NCI-H2227 (cell line): Measurements from ENCODE around the gene TEX101.

Source experiments
- DNase-seq: peaks from one replicate; lab custom pipeline; 2025; ENCODE audit not compliant: unreplicated experiment; lab: John Stamatoyannopoulos, UW

Gene TEX101

DNA sequence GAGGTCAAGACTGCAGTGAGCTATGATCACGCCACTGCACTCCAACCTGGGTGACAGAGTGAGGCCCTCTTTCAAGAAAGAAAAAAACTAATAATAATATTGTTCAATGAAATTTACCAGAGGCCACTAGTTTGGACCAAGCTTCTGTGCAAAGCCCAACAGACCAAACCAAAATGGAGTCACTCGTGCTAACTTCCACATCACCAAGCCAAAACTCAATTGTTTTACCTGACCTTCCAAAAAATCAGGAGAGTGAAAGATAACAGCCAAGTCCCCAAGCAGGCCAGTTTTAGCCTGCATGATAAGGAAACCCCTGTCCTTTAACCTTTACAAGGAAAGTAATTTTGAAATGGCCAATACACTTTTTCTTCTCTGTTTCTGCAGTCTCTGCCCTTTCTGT lies 30.7 kb downstream of the TEX101 start:
- no peak for DNase-seq

DNA sequence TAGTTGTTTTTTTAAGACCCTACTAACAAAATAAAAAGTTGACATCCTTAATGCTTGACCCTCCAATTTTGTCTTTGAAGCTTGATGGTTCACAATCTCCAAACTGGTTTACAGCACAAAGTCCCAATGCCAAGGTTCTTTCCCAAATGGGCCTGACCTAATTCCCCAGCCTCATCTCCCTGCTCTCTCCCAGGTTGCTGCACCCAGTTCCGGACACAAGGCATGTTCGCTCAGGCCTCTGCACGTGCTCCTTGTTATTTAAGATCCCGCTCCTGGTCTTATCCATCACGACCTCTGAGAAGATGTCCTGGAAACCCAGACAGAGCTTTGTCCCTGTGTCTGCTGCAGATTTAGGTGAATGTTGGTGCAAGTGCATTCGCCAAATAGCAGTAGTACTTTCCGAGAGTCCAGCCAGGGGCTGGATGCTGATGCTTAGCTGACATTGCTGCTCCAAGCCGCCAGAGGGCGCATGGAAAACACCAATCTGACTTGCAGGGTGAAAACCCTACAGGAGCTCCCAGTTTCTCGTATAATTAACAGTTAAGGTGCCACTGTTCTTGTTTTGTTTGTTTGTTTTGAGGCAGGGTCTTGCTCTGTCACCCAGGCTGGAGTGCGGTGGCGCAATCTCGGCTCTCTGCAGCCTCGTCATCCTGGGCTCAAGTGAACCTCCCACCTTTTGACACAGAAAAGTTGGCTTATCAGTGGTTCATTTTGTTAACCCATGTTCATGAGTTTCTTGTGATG lies 32.2 kb downstream of the TEX101 start:
- DNase-seq = peak; percentile 65

DNA sequence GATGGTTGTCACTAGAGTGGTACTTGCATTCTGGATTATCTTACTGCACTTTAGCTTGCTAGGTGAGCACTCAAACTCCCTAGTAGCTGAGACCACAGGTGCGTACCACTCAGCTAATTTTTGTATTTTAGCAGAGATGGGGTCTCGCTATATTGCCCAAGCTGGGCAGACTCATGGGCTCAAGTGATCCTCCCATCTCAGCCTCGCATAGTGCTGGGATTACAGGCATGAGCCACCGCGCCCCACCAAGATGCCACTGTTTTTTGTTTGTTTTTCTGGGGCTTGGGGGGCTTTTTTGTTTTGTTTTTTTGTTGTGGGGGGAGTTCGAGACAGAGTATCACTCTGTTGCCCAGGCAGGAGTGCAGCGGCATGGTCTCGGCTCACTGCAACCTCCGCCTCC lies 33.0 kb downstream of the TEX101 start:
- DNase-seq = no peak

DNA sequence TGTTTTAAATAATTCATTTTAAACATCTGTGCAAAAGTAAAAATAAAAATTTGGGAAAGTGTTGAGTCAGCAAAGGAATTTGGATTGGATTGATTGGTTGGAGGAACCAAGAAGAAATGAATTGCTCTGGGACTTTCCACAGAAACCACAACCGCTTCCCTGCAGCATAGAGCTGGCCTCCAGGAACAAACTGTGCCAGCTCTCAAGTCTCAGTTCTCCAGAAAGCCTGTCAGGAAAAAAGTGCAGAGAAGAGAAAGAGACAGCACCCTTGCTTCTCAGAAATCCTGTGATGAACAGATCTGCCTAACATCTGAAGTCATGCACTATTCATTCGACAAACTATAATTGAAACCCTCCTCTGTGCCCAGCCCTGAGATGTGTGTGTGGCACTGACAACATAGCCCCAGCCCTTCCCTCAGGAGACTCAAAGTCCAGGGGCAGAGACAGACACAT lies 35.9 kb downstream of the TEX101 start:
- no peak for DNase-seq

DNA sequence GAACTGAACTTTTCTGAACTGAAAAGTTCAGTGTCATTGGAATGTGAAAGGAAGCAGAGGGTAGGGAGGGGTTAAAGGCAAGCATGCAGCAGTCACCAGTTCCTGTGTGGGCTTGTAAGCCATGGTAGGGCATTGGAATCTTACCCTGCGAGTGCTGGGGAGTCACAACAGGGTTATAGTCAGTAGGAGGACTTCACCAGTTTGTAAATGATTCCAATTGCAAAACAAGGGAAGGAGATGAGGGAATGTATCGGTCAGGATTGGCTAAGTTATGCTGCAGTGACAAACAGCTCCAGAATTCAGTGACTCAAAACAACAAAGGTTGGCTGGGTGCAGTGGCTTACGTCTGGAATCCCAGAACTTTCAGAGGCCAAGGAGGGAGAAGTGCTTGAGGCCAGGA lies 37.9 kb downstream of the TEX101 start:
- DNase-seq = no peak

DNA sequence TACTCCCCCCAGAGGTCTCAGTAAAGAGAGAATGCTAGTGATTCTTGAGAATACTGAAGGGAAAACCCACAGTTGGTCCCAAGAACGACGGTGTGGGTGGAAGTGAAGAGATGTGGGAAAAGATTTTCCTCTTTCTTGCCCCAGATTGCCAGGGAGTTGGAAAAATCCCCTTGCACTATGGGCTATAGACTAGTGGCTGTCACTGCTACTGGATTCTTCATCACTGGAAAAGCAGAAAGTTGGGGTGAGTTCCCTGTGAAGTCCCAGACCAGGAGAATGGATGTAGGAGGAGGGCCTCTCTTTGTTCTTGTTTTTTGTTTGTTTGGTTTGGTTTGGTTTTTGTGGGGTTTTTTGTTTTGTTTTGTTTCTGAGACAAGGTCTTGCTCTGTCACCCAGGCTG lies 39.3 kb downstream of the TEX101 start:
- DNase-seq = no peak

DNA sequence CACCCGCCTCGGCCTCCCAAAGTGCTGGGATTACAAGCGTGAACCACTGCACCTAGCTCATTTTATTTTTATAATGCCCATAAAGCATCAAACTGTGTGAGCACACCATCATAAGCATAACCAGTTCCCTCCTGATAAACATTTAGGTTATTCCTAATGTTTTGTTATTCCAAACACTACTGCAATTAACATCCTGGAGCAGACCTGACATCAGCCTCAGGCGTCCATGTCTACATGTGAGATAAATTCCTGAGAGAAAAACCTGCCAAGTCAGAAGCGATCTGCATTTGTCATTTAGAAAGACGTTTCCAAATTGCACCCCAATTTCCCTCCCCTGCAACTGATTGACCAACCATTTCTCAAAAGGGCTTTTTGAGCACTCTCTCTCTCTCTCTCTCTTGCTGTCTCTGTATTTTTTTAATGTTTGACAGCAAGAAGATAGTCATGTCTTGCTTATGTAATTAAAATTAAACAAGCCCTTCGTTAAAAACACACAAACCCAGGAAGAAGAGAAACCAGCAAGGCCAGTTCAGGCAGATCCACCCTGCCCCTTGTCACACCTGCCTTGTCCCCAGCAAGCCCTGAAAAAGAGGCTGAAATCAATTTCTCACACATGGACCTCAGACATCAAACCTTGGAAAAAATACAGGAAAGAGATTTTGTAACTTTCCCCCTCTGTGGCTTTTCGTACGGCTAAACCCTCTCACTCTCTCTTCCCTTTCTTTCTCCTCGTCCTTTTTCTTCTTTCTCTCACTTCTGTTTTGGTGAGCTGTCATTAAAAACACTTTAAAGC lies 40.8 kb downstream of the TEX101 start:
- no peak for DNase-seq

DNA sequence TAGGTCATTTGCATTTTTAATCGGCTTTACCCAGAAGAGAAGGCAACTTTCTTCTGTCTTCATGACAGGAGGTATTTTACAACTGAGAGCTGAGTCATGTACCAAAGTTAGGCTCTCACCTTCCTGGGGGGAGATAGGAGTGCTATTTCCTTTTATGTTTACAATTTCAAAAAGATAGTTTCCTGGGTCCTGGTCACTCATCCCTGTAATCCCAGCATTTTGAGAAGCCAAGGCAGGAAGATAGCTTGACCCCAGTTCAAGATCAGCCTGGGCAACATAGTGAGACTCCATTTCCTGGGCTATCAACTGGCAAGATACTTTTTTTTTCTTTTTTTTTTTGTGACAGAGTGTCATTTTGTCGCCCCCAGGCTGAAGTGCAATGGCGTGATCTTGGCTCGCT lies 43.1 kb downstream of the TEX101 start:
- no peak for DNase-seq

DNA sequence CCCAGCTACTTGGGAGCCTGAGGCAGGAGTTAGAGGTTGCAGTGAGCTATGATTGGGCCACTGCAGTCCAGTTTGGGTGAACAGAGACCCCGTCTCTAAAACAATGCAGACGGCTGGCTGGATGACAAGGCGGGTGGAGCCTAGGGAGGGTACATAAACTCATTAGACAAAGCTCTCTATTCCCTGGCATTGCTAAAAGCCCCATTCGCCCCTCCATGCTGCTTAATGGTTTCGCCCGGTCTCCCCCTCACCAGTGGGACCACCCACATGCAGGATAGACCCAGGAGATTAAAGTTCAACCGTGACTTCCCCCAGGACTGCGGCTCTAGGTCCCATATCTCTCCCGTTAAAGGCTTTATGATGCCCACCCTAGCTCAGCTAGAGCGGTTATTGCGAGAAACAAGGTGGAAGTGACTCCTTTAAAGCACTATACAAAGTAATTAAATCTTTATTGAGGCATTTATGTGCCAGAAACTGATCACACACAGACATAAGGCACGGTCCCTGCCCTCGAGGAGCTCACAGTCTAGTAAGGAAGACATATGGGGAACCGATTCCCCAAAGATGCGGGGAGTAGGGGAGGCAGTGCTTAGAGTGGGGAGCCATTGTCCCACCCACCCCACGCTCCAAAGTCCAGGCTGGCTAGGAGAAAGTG lies 45.8 kb downstream of the TEX101 start:
- DNase-seq = no peak

DNA sequence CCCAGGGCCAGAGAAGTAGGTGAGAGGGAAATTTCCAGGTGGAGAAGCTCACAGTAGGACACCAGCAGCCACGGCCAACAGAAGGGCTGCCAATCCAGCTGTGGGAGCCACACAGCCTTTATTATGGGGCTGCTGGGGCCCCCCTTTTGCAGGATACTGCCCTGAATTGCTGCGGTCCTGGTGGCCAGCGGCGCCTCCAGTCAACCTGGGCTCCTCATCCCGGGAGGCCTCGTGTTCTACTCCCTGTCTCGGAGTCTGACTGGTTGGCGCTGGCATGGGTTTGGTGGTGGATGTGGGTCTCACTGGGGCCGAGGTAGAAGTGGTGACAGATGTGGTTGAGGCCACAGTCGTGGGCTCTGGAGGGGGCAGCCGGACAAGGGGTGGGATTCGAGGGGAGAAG lies 46.6 kb downstream of the TEX101 start:
- no peak for DNase-seq

DNA sequence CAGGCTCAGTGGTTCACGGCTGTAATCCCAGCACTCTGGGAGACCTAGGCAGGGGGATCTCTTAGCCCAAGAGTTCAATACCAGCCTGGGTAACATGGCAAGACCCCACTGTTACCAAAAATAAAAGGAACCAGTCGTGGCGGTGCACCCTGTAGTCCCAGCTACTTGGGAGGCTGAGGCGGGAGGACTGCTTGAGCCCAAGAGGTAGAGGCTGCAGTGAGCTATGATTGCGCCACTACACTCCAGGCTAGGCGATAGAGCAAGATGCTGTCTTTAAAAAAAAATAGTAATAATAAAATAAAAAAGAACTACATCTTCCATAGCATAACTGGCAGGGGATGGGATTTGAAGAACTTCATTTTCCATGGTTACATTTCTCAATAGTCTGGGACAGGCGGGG lies 47.7 kb downstream of the TEX101 start:
- no peak for DNase-seq

DNA sequence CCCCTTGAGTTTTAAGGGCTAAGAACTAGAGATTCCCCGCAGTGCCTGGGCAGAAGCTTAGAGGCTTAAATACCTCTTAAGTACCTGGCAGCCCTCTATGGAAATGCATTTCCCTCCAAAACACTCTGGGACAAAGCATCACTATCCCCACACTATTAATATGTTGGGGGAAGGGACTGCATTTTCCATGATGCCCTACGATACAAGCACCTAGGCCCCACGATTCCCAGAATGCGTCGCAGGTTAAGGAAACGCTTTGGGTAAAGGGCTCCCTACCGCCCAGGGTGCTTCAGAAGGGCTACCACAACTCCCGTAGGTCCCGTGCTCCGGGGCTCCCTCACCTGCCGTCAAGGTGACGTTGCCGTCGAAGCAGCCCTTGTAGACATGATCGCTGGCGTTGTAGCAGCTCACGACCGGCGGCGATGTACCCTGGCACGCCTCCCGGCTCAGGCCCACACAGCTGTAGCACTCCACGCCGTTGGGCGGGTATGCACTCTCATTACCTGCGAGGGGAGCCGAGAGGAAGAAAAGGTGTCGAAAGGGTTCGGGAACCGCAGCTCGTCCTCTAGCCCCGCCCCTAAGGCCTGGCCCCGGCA lies 48.2 kb downstream of the TEX101 start:
- DNase-seq = no peak

DNA sequence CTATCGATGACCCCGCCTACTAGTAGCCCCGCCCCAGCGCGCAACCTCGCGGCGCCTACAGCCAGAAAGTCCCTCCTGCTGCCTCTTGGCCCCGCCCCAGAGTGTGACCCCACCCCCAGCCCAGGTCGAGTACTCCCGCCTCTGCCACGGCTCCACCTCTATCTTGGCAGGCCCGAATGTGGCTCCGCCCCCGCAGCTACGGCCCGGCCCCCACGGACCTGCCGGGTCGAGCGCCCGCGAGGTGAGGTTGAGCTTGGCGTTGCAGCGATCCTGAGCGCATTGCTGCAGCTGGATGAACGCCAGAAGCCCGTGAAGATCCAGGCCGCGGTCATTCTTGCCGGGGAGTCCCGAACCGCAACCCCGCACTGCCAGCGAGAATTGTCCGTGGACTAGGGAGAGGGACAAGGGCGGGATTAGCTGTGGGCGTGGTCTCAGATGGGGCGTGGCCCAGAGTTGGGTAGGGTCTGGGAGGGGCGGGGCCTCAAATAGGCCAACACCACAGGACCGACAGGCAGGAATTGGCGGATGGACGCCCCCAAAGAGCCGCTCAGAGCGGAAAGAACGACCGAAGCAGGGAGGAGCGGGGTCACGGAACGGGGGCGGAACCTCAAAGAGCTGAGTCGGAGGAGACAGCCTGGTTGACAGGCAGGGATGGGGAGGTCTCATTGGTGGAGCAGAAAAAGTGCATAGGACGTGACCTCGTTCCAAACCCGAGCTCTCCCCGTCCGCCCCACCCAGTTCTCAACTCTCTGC lies 48.9 kb downstream of the TEX101 start:
- DNase-seq = peak; percentile 94

DNA sequence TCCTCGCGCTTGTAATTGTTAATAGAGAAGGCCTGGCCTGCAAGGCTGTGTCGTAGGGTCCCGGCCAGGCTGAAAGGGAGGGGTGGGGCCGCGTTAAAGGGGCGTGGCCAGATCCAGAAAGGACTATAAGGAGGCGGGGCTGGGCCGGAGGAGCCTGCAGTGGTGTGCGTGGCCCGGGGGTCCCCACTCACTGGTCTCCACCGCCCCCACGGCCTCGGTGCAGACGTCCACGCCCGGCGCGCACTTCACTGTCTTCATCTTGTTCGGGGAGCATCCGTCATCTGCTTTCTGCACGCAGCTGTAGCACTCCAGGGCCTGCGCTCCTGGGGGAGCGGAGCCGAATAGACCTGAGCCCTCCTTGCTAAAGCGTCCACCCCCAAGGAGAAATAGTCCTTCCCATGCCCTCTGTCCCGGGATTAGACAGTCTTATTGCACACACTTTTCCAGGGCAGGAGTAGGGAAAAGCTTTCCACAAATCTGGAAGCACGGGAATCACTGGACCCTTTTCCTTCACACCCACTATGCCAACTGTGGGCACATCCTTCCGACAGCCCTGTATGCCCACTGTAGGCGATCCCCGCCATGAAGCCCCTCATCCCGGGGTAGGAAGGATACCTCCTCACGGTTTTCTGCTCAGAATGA lies 49.6 kb downstream of the TEX101 start:
- DNase-seq = peak; percentile 72

DNA sequence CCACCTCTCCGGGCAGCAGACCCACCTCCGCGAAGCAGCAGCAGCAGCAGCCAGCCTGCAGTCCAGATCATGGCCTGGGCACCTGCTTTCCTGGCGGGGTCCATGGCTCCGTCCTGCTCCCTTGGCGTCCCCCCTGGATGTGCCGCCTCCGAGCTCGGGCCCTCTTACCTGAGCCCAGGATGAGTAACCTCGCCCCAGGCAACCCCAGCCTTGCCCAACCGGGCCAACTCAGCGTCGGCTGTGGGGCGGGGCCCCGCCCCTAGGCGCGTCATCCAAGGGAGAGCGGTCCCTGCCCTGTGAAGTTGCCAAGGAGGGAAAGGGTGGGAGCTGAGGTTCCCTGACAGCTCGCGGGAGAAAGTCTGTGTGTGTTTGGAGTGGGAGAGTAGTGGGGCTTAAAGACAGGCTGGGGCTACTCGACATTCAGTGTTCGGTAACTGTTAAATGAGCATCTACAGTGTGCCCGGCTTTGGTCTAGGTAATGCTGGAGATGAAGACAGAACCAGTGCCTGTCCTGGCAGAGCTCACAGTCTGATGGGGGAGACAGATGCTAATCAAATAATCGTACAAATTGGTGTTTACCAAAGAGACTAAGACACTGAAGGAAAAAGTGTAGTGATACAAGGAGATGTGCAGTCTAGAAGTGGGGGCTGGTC lies 50.9 kb downstream of the TEX101 start, which contains the start of gene LYPD3:
Gene LYPD3, minus strand, starts transcription at position 141 of the 653 bp plus-strand sequence. Its CDS starts 37 bp downstream, at position 104.
- DNase-seq = no peak

DNA sequence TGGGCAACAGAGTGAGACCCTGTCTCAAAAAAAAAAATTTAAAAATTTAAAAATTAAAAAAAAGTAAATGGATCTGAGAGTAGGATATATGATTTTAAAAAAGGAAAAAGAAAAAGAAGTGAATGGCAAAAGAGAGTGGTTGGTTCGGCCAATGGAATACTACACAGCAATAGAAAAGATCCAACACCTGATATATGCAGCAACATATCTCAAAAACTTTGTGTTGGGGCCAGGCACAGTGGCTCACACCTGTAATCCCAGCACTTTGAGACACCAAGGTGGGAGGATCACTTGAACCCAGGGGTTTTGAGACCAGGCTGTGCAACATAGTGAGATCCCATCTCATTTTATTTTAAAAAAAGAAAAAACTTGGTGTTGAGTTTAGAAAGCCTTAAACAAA lies 52.1 kb downstream of the TEX101 start:
- no peak for DNase-seq

DNA sequence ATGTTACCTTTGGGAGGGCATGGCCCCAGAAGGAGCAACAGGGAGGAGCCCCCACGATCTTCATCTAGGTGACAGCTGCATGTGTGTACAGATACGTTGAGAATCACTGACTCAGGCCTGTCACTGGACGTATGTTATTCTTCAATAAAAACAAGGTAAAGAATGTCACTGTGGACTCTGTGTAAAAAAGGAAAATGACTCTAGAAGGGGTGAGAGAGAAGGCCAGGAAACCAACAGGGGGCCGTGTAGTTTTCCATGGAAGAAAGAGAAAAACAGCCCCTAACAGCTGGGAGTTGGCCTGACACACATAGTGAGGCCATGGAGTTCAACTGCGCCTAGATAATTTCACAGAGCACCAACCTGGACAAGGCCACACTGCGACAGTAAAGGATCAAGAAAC lies 52.6 kb downstream of the TEX101 start:
- no peak for DNase-seq

DNA sequence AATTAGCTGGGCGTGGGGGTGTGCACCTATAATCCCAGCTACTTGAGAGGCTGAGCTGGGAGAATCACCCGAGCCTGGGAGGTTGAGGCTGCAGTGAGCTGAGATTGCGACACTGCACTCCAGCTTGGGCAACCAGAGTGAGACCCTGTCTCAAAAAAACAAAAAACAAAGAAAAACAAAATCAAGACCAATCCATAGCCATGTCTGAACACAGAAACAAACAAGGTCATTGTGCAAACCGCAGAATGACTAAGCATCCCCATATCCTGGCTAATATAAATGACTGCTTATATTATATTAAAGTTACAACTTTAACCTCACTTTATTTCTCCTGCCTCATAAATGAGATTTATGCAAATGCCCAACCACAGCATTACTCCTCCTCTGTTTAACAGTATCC lies 53.0 kb downstream of the TEX101 start:
- DNase-seq = no peak
